ENCODE results near the gene GPR65.

GPR65 gene

DNA sequence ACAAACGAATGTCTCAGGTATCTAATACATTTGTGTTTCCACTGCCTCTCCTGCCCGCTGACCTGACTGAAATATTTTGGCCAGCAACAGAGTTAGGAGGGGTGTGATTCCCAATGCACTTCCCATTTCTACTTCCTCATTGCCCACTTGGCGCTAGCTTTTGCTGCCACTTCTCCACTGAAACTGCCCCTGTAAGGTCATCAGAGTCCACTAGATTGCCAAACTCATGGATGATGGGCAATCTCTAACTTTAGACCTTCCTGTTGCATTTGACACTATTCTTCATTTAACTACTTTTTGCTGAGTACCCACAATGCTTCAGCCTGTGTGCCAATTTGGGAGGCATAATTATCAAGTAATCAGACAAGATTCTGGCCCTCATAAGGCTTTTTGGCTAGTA lies 40.8 kb downstream of the GPR65 start:
- Histone ChIP-seq H3K9me3 (no peaks in the 10 kb centered on the region), H3K27ac (no peak overlapping the region), H3K4me3 (no peak overlapping the region), H3K4me2 (no peak overlapping the region), H3K27me3 (no peaks in the 10 kb centered on the region), H4K20me1 (no peaks in the 10 kb centered on the region), H3K4me1 (no peaks in the 10 kb centered on the region), H3K36me3 (no peaks in the 10 kb centered on the region), H3K9ac (no peak overlapping the region)
- no peak for TF ChIP-seq Cebpa-rat (IDR thresholded peaks at IDR 0.05)

GRCh38 chr14:88048351-88048750 lies 43.4 kb downstream of the GPR65 start:
- Histone ChIP-seq H4K20me1 (no peaks in the 10 kb centered on the region), H3K27me3 (no peaks in the 10 kb centered on the region), H3K4me3 (no peak overlapping the region), H3K4me1 (no peaks in the 10 kb centered on the region), H3K4me2 (no peak overlapping the region), H3K9me3 (no peaks in the 10 kb centered on the region), H3K36me3 (no peaks in the 10 kb centered on the region), H3K9ac (no peak overlapping the region), H3K27ac (no peak overlapping the region)
- no peak for TF ChIP-seq Cebpa-rat (IDR thresholded peaks at IDR 0.05)

- H3K9me3 ChIP-seq = no peaks in the 10 kb centered on the region
- no peak overlapping the region for H3K4me3 ChIP-seq
- no peaks in the 10 kb centered on the region for H3K27me3 ChIP-seq
- H3K4me1 ChIP-seq = no peaks in the 10 kb centered on the region
- no peak overlapping the region for H3K4me2 ChIP-seq
- no peaks in the 10 kb centered on the region for H4K20me1 ChIP-seq
- TF ChIP-seq Cebpa-rat (IDR thresholded peaks at IDR 0.05) = no peak
- no peak overlapping the region for H3K9ac ChIP-seq
- no peak overlapping the region for H3K27ac ChIP-seq
- H3K36me3 ChIP-seq = no peaks in the 10 kb centered on the region
Observed at GRCh38 chr14:88049266-88049665, 44.3 kb downstream of the GPR65 start.

DNA sequence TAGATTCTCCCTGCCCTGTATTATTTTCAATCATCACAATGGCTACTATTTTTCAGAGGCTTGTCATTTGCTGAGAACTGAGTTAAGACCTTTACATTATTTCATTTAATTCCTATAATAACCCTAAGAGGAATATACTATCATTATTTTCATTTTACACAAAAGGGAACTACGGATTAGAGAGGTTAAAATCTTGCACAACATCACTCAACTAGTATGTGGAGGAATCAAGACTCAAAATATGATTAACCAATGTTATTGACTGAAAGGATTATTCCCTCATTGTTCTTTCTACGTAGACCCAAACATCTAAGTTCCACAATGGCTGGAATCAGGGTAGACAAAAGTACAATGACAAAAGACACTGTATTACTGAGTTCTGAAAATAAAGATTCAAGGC lies 45.0 kb downstream of the GPR65 start:
- H3K27me3 ChIP-seq = no peaks in the 10 kb centered on the region
- no peak overlapping the region for H3K27ac ChIP-seq
- no peak overlapping the region for H3K4me3 ChIP-seq
- no peak for TF ChIP-seq Cebpa-rat (IDR thresholded peaks at IDR 0.05)
- no peaks in the 10 kb centered on the region for H3K9me3 ChIP-seq
- H4K20me1 ChIP-seq = no peaks in the 10 kb centered on the region
- H3K36me3 ChIP-seq = no peaks in the 10 kb centered on the region
- no peaks in the 10 kb centered on the region for H3K4me1 ChIP-seq
- H3K9ac ChIP-seq = no peak overlapping the region
- H3K4me2 ChIP-seq = no peak overlapping the region

- Histone ChIP-seq H4K20me1 (no peaks in the 10 kb centered on the region), H3K36me3 (no peaks in the 10 kb centered on the region), H3K4me2 (no peak overlapping the region), H3K9ac (no peak overlapping the region), H3K27ac (no peak overlapping the region), H3K4me1 (no peaks in the 10 kb centered on the region), H3K27me3 (no peaks in the 10 kb centered on the region), H3K4me3 (no peak overlapping the region), H3K9me3 (no peaks in the 10 kb centered on the region)
- no peak for TF ChIP-seq Cebpa-rat (IDR thresholded peaks at IDR 0.05)
Observed at GRCh38 chr14:88060576-88060975, 55.6 kb downstream of the GPR65 start.

GRCh38 chr14:88063811-88064210 lies 58.9 kb downstream of the GPR65 start:
- Histone ChIP-seq H3K4me3 (no peak overlapping the region), H3K9me3 (no peaks in the 10 kb centered on the region)
- TF ChIP-seq Cebpa-rat (IDR thresholded peaks at IDR 0.05) = no peak

More at GRCh38 chr14:88063811-88064210, 58.9 kb downstream of the GPR65 start:
- Histone ChIP-seq H3K4me2 (no peak overlapping the region), H3K27me3 (no peaks in the 10 kb centered on the region), H3K36me3 (no peaks in the 10 kb centered on the region), H3K4me1 (no peaks in the 10 kb centered on the region), H4K20me1 (no peaks in the 10 kb centered on the region), H3K27ac (no peak overlapping the region), H3K9ac (no peak overlapping the region)

Data from BLaER1 (cell line).